Right atrium auricular region (tissue), 2 donors: Measurements from ENCODE around the gene MRPL10. TPM values are rescaled to one million over a fixed set of nuclear protein-coding genes. Genes with fewer than 3 reads are reported as not detected.

Source experiments
- DNase-seq: peaks from one replicate; pipeline ENCODE4 v3.0.0-alpha.2; 2019; ENCODE audit warnings: low spot score
- H3K27ac ChIP-seq, 2 donors: fragments of 200-600 bp; sonication (generic); 1 replicate in 1 of 2; 2 replicates in 1 of 2; pipeline ENCODE4 v1.5.1; 2016 to 2019
- H3K27me3 ChIP-seq, 2 donors: fragments of 200-600 bp; sonication (generic); one replicate each; pipeline versions ENCODE4 v1.5.1 to v1.6.0; 2017 to 2019
- H3K36me3 ChIP-seq: fragments of 200-600 bp; sonication (generic); one replicate; pipeline ENCODE4 v1.5.1; 2016
- H3K4me1 ChIP-seq, 2 donors: fragments of 200-600 bp; sonication (generic); one replicate each; pipeline versions ENCODE4 v1.5.1 to v1.6.0; 2017 to 2019
- H3K4me3 ChIP-seq, 2 donors: fragments of 200-600 bp; sonication (generic); 1 replicate in 1 of 2; 2 replicates in 1 of 2; pipeline ENCODE4 v1.5.1; 2017 to 2019; ENCODE audit warnings: mild to moderate bottlenecking in 1 of 2, moderate library complexity in 1 of 2
- H3K9me3 ChIP-seq, 2 donors: fragments of 200-600 bp; sonication (generic); one replicate each; pipeline ENCODE4 v1.5.1; 2019
- CTCF ChIP-seq, 2 donors: fragments of 200-600 bp; sonication (generic); IDR thresholded peaks; one replicate each; pipeline ENCODE4 v1.5.1; 2019; ENCODE audit warnings: antibody characterized with exemption in 2 of 2
- total RNA-seq, 2 donors: library from RNA; depleted of rRNA; stranded (reverse); fragments of >200 nt; gene quantifications; one replicate each; pipeline ENCODE4 v1.1.0, GENCODE V29; 2016

The MRPL10 gene
- total RNA-seq, 2 donors from 2014 or later, result 51.8 to 61.3 TPM

GRCh38 chr17:47830396-47831002, 842 bp downstream of the MRPL10 start:
- DNase-seq, result no peak

GRCh38 chr17:47829870-47830269, 1.5 kb downstream of the MRPL10 start:
- Histone ChIP-seq H3K4me1 (peaks cover 0 to 17% of the 10 kb centered on the region in 2 donors), H3K36me3 (peaks cover 38% of the 10 kb centered on the region), H3K27ac (no peak overlapping the region), H3K27me3 (no peaks in the 10 kb centered on the region), H3K9me3 (no peaks in the 10 kb centered on the region), H3K4me3 (no peak overlapping the region)
- no peak for TF ChIP-seq CTCF (IDR thresholded peaks at IDR 0.05)
- no peak for DNase-seq

More at GRCh38 chr17:47830396-47831002, 842 bp downstream of the MRPL10 start:
- no peaks in the 10 kb centered on the region for H3K27me3 ChIP-seq
- peaks cover 32% of the 10 kb centered on the region for H3K36me3 ChIP-seq
- TF ChIP-seq CTCF (IDR thresholded peaks at IDR 0.05), result no peak
- peaks cover 0 to 17% of the 10 kb centered on the region in 2 donors for H3K4me1 ChIP-seq
- H3K4me3 ChIP-seq, result peak overlapping the region; percentile 68 to 85
- H3K27ac ChIP-seq, result peak overlapping the region; percentile 48 to 75
- no peaks in the 10 kb centered on the region for H3K9me3 ChIP-seq

GRCh38 chr17:47823519-47823918, 7.8 kb downstream of the MRPL10 start:
- no peak for TF ChIP-seq CTCF (IDR thresholded peaks at IDR 0.05)
- Histone ChIP-seq H3K36me3 (peaks cover 51% of the 10 kb centered on the region), H3K4me1 (peaks cover 0 to 26% of the 10 kb centered on the region in 2 donors), H3K27me3 (no peaks in the 10 kb centered on the region), H3K4me3 (no peak overlapping the region), H3K9me3 (no peaks in the 10 kb centered on the region), H3K27ac (no peak overlapping the region)
- DNase-seq, result no peak

GRCh38 chr17:47822785-47823184, 8.6 kb downstream of the MRPL10 start:
- peaks cover 51% of the 10 kb centered on the region for H3K36me3 ChIP-seq
- no peaks in the 10 kb centered on the region for H3K9me3 ChIP-seq
- DNase-seq, result no peak
- TF ChIP-seq CTCF (IDR thresholded peaks at IDR 0.05), result no peak
- no peak overlapping the region for H3K4me3 ChIP-seq
- no peaks in the 10 kb centered on the region for H3K27me3 ChIP-seq
- H3K4me1 ChIP-seq, result peaks cover 0 to 26% of the 10 kb centered on the region in 2 donors
- no peak overlapping the region for H3K27ac ChIP-seq

- DNase-seq, result peak; percentile 74
- peaks cover 45% of the 10 kb centered on the region for H3K36me3 ChIP-seq
- H3K27ac ChIP-seq, result peak within 1 kb of the TSS; percentile 23 to 47
- H3K27me3 ChIP-seq, result no peaks in the 10 kb centered on the region
- H3K4me3 ChIP-seq, result peak within 1 kb of the TSS; percentile 46 to 56
- TF ChIP-seq CTCF (IDR thresholded peaks at IDR 0.05), result peak in 1 of 2 donors; percentile 62
- peaks cover 0 to 26% of the 10 kb centered on the region in 2 donors for H3K4me1 ChIP-seq
- no peaks in the 10 kb centered on the region for H3K9me3 ChIP-seq
Measured at GRCh38 chr17:47821424-47822391, 9.6 kb downstream of the MRPL10 start, which contains the start of gene OSBPL7. OSBPL7 (minus strand) TSS chr17:47821794; CDS start chr17:47820278, 1,516 bp downstream.
